Psoas muscle (tissue), 8 donors: ENCODE results near the gene MAP4K4. TPM values are rescaled to one million over a fixed set of nuclear protein-coding genes. Genes with fewer than 3 reads are reported as not detected.
"Not testable (repeated sequence)": the region's sequence is repeated elsewhere in the genome, so short reads cannot be mapped to it uniquely, and the experiment has no call there.

Source experiments
- ATAC-seq, 4 donors: fragments of 200-7000 bp; cut with Tn5 transposase; one replicate each; pipeline ENCODE4 v1.9.1; 2020; ENCODE audit warnings: moderate library complexity in 3 of 4, mild to moderate bottlenecking in 2 of 4
- DNase-seq, 2 donors: peaks; one replicate each; pipeline ENCODE4 v3.0.0-alpha.2; 2020
- H3K27ac ChIP-seq: fragments of 200-600 bp; one replicate; pipeline ENCODE4 v1.8.0; 2022
- H3K27me3 ChIP-seq, 3 donors: fragments of 200-600 bp in 1 of 3; one replicate each; pipeline versions ENCODE4 v1.6.1 to v1.8.0; 2013 to 2022; ENCODE audit warnings: low read length in 2 of 3, mild to moderate bottlenecking in 2 of 3, moderate library complexity in 1 of 3; ENCODE audit not compliant: insufficient read depth in 3 of 3
- H3K36me3 ChIP-seq, 2 donors: fragments of 200-600 bp in 1 of 2; one replicate each; pipeline versions ENCODE4 v1.6.1 to v1.8.0; 2013 to 2022; ENCODE audit warnings: low read depth in 1 of 2, mild to moderate bottlenecking in 1 of 2, moderate library complexity in 1 of 2; ENCODE audit not compliant: insufficient read depth in 1 of 2
- H3K4me1 ChIP-seq: fragments of 200-600 bp; one replicate; pipeline ENCODE4 v1.8.0; 2022
- H3K4me3 ChIP-seq: fragments of 200-600 bp; one replicate; pipeline ENCODE4 v1.8.0; 2022; ENCODE audit warnings: mild to moderate bottlenecking
- H3K9me3 ChIP-seq: fragments of 200-600 bp; one replicate; pipeline ENCODE4 v1.8.0; 2022
- CTCF ChIP-seq: fragments of 200-600 bp; IDR thresholded peaks from one replicate; pipeline ENCODE4 v1.8.0; 2022; ENCODE audit warnings: antibody characterized with exemption
- WGBS, 3 donors: extraction: QIAGEN DNeasy Blood & Tissue Kit; methylation state at CpG; one replicate each; pipeline versions ENCODE4 v1.1.6 to v1.1.7; 2013; 5-methylcytosine and 5-hydroxymethylcytosine counted together
- intact Hi-C, 2 donors: fragments of 100-400 bp; cut with DNase I; formaldehyde crosslinking; loops; one replicate each; pipeline versions ENCODE4 v1.11.0 to v1.14.2; 2022
- polyA plus RNA-seq, 3 donors: library from polyadenylated mRNA; stranded (reverse); fragments of 200-250 nt; gene quantifications; one replicate each; pipeline ENCODE4 v1.2.3, GENCODE V29; 2013
- total RNA-seq, 4 donors: library from RNA; stranded (reverse); fragmentation: NEBNext Ultra II Directional in 2 of 4; extraction: Animal tissue kit (Norgen Biotek cat#: 25700) in 2 of 4; gene quantifications; one replicate each; pipeline versions ENCODE4 v1.2.1 to v1.2.4, GENCODE V29; 2021 to 2023
- donor health status: healthy with polysubstance abuse.
- donor health status: DM: no; HTN: no; CAD: no; lungs with moderate emphysema.
- donor health status: Bipolar disorder and iron deficiency.
- donor health status: healthy.
- donor health status: DM: yes; HTN: yes; CAD: no.
- donor health status: DM: no; HTN: no; CAD: no.
- donor health status: DM: no; HTN: no; CAD: no.
- donor health status: DM: yes; HTN: yes; CAD: no.

MAP4K4 gene
- total and polyA plus RNA-seq, 7 donors = 20.1 to 99.9 (median 80.4) TPM

- DNase-seq (no peak), ATAC-seq (peak; percentile 64 to 84 (median 74))
- intact Hi-C loops = loop anchor here in 1 of 2 donors (10.0 kb wide), 1 partner anchor 76 kb away; the partner anchor contains the start of gene MAP4K4
- Histone ChIP-seq H3K9me3 (no peaks in the 10 kb centered on the region), H3K36me3 (no peaks in the 10 kb centered on the region), H3K4me3 (no peak overlapping the region), H3K27ac (no peak overlapping the region), H3K27me3 (no peaks in the 10 kb centered on the region), H3K4me1 (peaks cover 71% of the 10 kb centered on the region)
- TF ChIP-seq CTCF = peak; percentile 32
- 35 to 41% (median 35%) methylated on average over 2 of the region's 2 CpGs for WGBS, 3 donors
Observed at GRCh38 chr2:101770726-101771125, 73.2 kb downstream of the MAP4K4 start.

- intact Hi-C loops = loop anchor here in 1 of 2 donors (10.0 kb wide), 1 partner anchor 77 kb away; the partner anchor contains the start of gene MAP4K4
- DNase-seq (no peak), ATAC-seq (no peak)
- Histone ChIP-seq H3K4me3 (no peak overlapping the region), H3K4me1 (peaks cover 70% of the 10 kb centered on the region), H3K27me3 (no peaks in the 10 kb centered on the region), H3K36me3 (no peaks in the 10 kb centered on the region), H3K27ac (no peak overlapping the region), H3K9me3 (no peaks in the 10 kb centered on the region)
- 75 to 84% (median 82%) methylated on average over 5 of the region's 5 CpGs for WGBS, 3 donors
- no peak for TF ChIP-seq CTCF
Observed at GRCh38 chr2:101771227-101771902, 73.9 kb downstream of the MAP4K4 start.

- Histone ChIP-seq H3K9me3 (no peaks in the 10 kb centered on the region), H3K36me3 (no peaks in the 10 kb centered on the region), H3K27ac (no peak overlapping the region), H3K27me3 (no peaks in the 10 kb centered on the region), H3K4me3 (no peak overlapping the region), H3K4me1 (peaks cover 65% of the 10 kb centered on the region)
- no peak for ATAC-seq
- intact Hi-C loops = loop anchor here in 1 of 2 donors (10.0 kb wide), 1 partner anchor 77 kb away; the partner anchor contains the start of gene MAP4K4
- DNase-seq = no peak
- 82 to 88% (median 85%) methylated on average over 2 of the region's 2 CpGs for WGBS, 3 donors
- TF ChIP-seq CTCF = no peak
Observed at GRCh38 chr2:101771910-101772321, 74.4 kb downstream of the MAP4K4 start.

GRCh38 chr2:101773137-101773536 lies 75.6 kb downstream of the MAP4K4 start:
- no peaks in the 10 kb centered on the region for H3K36me3 ChIP-seq
- H3K9me3 ChIP-seq = no peaks in the 10 kb centered on the region
- intact Hi-C loops = loop anchor here in 1 of 2 donors (10.0 kb wide), 1 partner anchor 78 kb away; the partner anchor contains the start of gene MAP4K4
- peaks cover 58% of the 10 kb centered on the region for H3K4me1 ChIP-seq
- DNase-seq (no peak), ATAC-seq (no peak)
- no peak overlapping the region for H3K4me3 ChIP-seq
- H3K27ac ChIP-seq = no peak overlapping the region
- H3K27me3 ChIP-seq = no peaks in the 10 kb centered on the region
- WGBS, 3 donors = 91 to 93% (median 92%) methylated on average over 5 of the region's 5 CpGs
- TF ChIP-seq CTCF = no peak

- 80 to 84% (median 83%) methylated on average over 3 of the region's 3 CpGs for WGBS, 3 donors
- H3K27ac ChIP-seq, H3K9me3 ChIP-seq, H3K4me3 ChIP-seq, DNase-seq, H3K27me3 ChIP-seq, H3K36me3 ChIP-seq, ATAC-seq: not testable (repeated sequence)
- peaks cover 60% of the 10 kb centered on the region for H3K4me1 ChIP-seq
- intact Hi-C loops = loop anchor here in 1 of 2 donors (10.0 kb wide), 1 partner anchor 79 kb away; the partner anchor contains the start of gene MAP4K4
Observed at GRCh38 chr2:101773961-101774360, 76.5 kb downstream of the MAP4K4 start.
